Loucy (cell line): ENCODE data around the gene MXRA5.

Source experiments
- EZH2phosphoT487 ChIP-seq: fragments of 200-600 bp; IDR thresholded peaks from 2 replicates; pipeline ENCODE4 v1.6.1; 2018; ENCODE audit warnings: antibody characterized with exemption, mild to moderate bottlenecking, moderate library complexity, borderline replicate concordance
- TF ChIP-seq, protein P1 (sequence below): fragments of 200-600 bp; sonication (generic); conservative IDR thresholded peaks from 2 replicates; pipeline ENCODE4 v1.5.1; 2014; ENCODE audit warnings: mild to moderate bottlenecking, antibody characterized with exemption, low read length

DNA sequence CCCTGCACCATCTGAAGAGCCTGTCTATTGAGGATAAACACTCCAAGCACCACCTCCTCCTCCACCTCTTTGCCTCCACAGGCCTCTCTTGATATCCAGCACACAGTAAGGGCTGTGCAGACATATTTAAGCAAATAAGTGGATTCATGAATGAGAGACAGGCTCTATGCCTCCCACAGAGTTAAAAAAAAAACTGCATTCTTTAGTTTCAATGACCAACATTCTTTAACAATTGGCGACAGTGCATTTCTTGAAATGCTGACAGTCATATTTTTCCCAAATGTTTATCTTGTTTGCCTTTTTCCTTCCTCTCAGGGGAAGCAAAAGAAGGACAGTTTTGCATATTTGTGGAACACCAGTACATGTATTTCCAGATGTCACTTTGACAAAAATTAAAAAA, 38.6 kb downstream of the MXRA5 start:
- TF ChIP-seq, protein P1, sequence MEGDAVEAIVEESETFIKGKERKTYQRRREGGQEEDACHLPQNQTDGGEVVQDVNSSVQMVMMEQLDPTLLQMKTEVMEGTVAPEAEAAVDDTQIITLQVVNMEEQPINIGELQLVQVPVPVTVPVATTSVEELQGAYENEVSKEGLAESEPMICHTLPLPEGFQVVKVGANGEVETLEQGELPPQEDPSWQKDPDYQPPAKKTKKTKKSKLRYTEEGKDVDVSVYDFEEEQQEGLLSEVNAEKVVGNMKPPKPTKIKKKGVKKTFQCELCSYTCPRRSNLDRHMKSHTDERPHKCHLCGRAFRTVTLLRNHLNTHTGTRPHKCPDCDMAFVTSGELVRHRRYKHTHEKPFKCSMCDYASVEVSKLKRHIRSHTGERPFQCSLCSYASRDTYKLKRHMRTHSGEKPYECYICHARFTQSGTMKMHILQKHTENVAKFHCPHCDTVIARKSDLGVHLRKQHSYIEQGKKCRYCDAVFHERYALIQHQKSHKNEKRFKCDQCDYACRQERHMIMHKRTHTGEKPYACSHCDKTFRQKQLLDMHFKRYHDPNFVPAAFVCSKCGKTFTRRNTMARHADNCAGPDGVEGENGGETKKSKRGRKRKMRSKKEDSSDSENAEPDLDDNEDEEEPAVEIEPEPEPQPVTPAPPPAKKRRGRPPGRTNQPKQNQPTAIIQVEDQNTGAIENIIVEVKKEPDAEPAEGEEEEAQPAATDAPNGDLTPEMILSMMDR = no peak
- no peak for TF ChIP-seq EZH2phosphoT487
